ENCODE results near the gene PHF20.
"Not testable (repeated sequence)": the region's sequence is repeated elsewhere in the genome, so short reads cannot be mapped to it uniquely, and the experiment has no call there.

The PHF20 gene

DNA sequence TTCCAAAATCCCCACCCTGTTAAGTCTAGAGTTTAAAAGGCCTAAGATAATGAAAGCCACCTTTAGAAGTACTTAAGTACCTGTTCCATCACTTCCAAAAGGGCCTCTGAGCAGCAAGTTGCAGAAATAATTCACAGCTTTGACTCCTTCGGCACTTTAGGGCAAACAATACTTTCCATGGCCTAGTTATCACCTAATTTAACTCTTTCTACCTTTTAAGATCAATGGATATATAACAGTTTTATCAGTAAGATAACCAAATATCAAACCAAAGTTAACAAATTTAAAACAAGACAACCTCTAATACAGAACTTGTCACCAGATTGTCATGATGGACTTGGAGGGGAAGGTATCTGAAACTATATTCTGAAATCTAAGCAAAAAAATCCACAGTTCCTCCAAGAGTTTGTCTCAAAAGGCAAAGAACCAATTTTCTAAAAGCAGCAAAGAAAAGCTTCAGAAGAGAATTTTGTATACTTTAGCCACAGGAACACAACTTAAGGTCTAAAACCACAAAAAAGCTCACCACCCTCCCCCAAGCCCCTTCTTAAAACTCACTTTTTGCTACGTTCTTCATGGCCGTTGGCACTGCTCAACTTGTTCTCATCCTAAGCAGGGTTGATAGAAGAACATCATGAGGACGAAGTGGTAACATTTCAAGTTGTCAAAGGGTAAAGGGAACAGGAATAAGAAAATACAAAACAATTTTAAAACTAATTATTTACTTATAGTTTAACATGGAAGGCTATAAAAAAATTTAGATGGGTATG is 33.2 kb upstream of the PHF20 start:
- DNase-seq (ENCODE audit: extremely low read depth in 1 of 2, low read depth in 1 of 2), result no peak

DNA sequence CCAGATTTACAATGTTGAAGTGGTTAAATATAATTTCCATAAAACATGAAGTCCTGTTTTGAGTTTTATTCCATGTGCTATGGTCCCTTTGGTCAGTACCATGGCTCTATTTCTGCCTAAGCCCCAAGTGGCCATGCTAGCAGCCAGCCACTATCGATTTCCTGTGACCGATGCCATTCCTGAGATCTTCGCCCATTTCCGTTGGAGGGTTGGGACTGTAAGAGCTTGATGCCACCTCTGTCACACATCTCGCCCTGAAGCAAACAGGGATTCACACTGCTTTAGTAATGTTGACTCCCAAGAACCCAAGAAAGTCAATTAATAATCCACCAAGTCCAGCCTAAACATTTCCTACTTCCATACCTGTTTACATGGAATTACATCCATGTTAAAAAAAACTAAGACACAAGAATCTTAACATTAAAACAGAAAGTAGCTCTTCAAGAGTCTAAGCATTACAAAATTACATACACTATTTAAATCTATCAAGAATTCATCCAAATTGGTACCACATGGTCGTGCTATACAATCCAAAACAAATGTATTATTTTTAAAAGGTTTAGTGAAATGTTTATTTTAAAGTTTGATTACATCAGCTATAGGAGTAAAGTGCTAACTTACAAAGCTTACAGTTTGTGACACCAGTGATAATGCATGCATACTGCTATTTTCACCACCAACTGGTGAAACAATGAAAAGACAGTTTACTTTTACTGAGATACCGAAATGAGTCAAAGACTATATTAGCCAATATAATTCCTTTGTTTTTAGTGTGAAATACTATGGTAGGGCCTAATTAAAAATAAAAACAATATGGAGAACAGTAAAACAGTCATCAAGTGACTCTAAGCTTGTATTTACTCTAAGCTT is 32.3 kb upstream of the PHF20 start:
- no peak for DNase-seq (ENCODE audit: extremely low read depth in 1 of 2, low read depth in 1 of 2)

DNA sequence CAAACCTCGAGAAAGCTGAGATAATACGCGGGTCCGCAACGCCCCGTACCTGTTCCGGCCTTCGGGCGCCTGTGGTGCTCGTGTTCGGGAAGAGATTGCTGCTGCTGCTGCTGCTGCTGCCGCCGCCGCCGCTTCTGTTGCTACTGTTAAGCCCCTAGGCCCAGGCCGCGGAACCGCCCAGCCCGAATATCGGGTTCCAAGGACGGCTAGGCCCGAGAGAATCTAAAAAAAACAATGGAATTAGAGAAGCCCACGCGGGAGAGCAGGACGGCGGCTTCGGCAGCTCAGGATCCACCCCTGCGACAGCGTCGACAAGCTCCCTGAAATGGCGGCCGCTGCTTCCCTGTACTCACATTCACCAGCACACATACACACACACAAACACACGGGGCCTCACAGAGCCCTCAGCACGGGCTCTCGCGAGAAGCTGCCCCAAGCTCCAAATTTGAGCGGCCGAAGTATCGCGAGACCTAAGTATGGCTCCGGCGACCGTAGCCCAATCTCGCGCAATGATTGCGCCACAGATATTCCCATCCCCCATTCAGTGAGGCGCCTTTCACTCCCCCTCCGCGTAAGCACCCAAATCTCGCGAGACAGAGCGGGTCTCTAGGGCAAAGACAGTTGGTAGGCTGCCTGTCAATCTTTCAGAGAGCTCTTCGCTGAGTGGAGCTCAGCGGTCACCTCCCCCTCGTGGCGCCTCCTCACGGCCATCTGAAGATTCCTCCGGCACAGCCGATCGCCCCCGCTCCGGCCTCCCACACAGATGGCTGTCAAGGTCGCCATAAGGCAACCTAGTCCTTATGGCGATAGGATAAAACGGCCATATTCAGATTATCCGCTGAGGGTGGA is 29.7 kb upstream of the PHF20 start, which contains the start of gene RBM39:
TSS of gene RBM39 (minus strand) at position 369 of the 849 bp plus-strand sequence. CDS start 1,386 bp downstream, outside the sequence.
- DNase-seq (ENCODE audit: extremely low read depth in 1 of 2, low read depth in 1 of 2), result peak; percentile 94 to 100

DNA sequence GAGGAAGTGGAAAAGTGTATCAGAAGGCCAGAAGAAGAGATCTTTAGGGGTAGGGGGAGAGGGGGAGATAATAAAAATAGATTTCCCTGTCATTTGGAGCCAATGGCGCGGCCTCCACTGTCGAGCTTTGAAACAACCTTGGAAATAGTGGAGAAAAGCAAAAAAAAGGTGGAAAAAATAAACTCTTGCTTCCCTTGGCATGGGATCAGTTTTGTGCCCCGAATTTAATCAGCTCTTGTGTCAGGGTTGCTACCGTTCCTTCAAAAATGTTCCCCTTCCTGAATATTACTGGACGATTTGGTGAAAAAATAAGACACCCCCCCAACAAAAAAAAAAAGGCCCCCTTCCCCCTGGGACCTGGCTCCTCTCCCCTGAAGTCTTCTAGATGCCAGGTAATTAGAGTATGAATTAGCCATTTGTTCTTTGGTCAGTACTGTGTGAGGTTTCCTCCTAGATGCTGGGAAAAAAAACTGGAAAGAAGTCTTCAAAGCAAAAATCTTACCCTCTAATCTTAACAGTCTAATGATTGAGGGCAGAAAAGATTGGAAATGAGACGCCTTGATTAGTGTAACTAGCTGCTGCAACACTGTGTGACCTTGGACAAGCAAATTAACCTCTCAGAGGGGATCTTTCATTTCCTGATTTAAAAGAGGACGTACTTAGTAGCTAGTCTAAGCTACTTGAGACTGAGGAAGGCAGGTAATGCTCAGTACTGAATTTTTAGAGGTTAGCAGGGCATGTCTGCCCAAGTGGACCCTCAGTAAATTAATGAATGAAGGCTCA is 28.9 kb upstream of the PHF20 start:
- DNase-seq (ENCODE audit: extremely low read depth in 1 of 2, low read depth in 1 of 2), result no peak

DNA sequence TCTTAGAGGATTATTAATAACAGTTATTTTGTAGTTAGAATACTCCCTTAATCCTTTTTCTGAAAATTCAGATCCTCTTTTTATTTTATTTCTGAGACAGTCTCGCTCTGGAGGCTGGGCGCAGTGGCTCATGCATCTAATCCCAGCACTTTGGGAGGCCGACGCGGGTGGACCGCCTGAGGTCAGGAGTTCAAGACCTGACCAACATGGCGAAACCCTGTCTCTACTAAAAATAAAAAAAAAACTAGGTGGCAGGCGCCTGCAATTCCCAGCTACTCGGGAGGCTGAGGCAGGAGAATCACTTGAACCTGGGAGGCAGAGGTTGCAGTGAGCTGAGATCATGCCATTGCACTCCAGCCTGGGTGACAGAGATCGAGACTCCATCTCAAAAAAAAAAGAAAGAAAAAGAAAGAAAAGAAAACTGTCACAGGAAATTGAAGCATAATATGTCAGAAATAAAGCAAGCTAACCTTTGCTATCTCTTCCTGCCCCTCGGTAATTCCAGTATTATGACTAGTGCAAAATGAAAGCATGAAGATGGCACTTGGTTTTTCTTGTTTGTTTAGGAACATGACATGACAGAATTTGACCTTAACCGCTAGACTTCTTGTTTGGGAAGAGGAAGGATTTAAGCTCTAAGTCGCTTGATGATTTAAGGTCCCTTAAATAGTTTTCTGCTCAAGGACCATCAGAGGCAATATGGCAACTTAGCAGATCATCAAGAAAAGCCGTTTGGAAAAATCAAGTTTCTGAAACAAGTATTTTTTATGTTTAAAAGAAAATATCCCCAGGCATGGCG is 27.9 kb upstream of the PHF20 start:
- DNase-seq (ENCODE audit: extremely low read depth in 1 of 2, low read depth in 1 of 2), result no peak

DNA sequence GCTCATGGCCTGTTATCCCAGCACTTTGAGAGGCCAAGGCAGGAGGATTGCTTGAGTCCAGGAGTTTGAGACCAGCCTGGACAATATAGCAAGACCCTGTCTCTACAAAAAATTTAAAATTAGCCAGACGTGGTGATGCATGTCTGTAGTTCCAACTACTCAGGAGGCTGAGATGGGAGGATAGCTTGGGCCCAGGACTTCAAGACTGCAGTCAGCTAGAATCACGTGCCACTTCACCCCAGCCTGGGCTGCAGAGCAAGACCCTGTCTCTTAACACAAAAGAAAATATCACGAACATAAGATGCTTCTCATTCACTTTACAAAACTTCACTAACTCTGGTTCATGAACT is 27.3 kb upstream of the PHF20 start:
- DNase-seq (ENCODE audit: extremely low read depth in 1 of 2, low read depth in 1 of 2), result not testable (repeated sequence)

DNA sequence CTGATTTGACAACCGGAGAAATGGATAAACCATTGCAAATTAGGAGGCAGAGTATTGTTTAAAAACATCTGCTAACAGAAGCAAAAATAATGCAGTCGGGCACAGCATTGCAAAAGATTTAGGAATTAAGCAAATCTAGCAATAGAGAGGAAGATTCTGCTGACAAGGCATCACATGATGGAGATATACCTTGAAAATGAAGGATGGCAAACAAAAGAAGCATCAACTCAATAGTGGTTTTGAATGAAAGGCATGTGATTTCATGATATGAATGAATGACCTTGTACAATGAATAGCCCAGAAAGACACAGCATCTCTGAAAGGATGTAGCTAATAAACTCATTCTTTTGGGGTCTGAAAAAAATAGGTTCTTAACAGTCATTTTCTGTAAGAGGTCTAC is 21.2 kb upstream of the PHF20 start:
- DNase-seq (ENCODE audit: extremely low read depth in 1 of 2, low read depth in 1 of 2), result no peak

DNA sequence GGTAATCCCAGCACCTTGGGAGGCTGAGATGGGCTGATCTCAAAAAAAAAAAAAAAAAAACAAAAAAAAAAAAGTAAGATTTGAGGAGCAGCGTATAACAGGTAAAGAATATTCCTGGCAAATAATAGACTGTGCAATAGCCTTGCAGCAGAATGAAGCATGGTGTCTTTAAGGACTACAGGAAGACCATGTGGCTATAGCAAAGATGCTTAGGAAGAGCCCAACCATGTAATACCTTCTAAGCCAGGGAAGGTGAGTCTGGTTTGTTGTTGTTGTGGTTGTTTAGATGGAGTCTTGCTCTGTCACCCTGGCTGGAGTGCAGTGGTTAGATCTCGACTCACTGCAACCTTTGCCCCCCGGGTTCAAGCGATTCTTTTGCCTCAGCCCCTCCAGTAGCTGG is 15.4 kb upstream of the PHF20 start:
- no peak for DNase-seq (ENCODE audit: extremely low read depth in 1 of 2, low read depth in 1 of 2)

DNA sequence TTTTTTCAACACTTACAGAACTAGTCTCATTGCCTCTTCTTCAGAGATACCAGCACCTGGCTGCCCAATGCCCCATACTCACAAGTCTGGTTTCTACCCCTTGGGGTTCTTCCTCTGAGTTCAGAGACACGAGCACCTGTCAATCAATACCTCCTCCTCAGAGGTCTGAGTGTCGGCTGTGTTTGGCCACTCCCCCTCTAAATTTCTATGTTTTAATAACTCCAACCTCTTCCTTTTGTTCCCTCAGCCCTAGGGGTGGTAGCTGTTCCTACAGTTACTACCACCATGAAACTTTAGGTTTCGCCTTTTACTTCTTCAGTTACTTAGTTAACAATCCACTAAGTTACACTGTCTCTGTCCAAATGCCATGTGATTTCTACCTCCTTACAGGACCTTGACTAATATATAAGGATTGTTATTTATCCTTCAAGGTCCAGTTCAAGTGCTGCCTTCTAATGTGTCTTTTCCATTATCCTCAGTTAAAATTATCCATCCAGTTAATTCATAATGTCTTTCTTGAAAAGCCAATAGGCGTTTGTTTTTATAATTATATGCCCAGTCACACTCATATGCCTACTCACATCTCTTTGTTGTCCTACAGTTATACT is 14.6 kb upstream of the PHF20 start:
- no peak for DNase-seq (ENCODE audit: extremely low read depth in 1 of 2, low read depth in 1 of 2)

DNA sequence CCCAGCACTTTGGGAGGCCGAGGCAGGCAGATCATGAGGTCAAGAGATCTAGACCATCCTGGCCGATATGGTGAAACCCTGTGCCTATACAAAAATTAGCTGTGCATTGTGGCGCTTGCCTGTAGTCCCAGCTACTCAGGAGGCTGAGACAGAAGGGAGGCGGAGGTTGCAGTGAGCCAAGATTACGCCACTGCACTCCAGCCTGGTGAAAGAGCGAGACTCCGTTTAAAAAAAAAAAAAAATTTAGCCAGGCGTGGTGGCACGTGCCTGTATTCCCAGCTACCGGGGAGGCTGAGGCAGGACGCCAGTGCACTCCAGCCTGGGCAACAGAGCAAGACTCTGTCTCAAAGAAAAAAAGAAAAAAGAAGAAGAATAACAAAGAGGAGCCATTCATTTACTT is 10.3 kb upstream of the PHF20 start:
- not testable (repeated sequence) for DNase-seq (ENCODE audit: extremely low read depth in 1 of 2, low read depth in 1 of 2)

DNA sequence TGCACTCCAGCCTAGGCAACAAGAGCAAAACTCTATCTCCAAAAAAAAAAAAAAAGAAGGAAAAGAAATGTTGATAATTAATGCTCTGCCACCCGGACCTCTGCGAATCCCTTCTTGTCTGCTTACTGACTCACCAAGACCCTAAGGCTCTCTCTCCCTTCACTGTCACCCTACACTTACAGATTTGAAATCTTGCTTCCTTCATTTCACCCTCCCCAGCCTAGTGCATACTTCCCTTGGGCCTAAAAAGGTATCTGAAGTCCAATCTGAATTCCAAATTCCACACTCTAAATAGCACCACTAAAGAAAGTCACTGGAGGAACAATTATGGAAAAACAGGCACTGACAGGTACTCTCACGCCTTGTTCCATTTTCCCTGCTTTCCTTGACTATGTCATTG is 9.4 kb upstream of the PHF20 start:
- no peak for DNase-seq (ENCODE audit: extremely low read depth in 1 of 2, low read depth in 1 of 2)

DNA sequence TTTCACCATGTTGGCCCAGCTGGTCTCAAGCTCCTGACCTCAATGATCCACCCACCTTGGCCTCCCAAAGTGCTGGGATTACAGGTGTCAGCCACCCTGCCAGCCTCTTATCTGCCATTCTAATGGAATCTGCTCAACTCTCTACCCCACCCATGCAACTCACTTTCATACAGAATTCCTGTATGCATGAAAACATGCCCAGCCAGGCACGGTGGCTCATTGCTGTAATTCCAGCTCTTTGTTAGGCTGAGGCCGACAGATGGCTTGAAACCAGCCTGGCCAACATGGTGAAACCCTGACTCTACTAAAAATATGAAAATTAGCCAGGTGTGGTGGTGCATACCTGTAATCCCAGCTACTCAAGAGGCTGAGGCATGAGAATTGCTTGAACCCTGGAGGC is 6.9 kb upstream of the PHF20 start:
- DNase-seq (ENCODE audit: extremely low read depth in 1 of 2, low read depth in 1 of 2), result not testable (repeated sequence)

DNA sequence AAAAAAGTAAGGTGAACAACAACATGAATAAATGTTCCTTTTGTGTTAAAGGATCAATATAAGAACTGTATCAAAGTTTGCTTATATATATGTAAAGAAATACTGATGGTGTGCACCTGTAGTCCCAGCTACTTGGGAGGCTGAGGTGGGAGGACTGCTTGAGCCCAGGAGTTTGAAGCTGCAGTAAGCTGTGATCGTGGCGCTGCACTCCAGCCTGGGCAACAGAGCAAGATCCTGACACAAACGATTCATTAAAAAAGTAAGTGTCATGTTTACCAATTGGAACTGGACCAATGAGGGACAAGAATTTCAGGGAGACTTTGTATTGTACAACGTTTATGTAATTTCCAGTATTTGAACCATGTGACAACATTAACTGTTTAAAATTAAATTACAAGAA is 5.0 kb upstream of the PHF20 start:
- no peak for DNase-seq (ENCODE audit: extremely low read depth in 1 of 2, low read depth in 1 of 2)

DNA sequence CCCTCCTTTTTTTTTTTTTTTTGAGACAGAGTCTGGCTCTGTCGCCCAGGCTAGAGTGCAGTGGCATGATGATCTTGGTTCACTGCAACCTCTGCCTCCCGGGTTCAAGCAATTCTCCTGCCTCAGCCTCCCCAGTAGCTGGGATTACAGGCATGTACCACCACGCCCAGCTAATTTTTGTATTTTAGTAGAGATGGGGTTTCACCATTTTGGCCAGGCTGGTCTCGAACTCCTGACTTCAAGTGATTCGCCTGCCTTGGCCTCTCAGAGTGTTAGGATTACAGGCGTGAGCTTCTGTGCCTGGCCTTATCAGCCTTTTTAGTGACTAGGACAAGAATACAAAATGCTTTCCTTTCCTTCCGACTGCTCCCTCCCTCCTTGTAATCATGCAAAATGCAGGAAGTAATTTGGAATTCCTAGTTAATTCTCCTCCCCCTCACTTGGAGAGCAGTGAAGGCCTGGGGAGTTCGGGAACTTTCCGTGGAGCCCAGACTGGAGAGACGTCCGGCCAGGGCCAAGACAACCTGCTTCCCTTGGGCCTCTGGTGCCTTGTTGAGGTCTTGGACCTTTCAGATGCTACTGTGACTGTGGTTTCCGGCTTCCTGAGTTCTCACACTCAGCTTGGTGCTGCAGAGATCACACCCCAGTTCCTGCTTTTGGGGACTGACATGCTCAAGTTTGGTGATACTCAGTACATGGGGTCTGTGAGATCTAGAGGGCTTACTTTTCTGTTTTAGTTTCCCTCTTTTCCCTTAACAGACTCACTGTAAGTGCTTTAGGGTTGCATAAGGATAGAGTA is 3.9 kb upstream of the PHF20 start:
- DNase-seq (ENCODE audit: extremely low read depth in 1 of 2, low read depth in 1 of 2), result peak; percentile 29 to 49

DNA sequence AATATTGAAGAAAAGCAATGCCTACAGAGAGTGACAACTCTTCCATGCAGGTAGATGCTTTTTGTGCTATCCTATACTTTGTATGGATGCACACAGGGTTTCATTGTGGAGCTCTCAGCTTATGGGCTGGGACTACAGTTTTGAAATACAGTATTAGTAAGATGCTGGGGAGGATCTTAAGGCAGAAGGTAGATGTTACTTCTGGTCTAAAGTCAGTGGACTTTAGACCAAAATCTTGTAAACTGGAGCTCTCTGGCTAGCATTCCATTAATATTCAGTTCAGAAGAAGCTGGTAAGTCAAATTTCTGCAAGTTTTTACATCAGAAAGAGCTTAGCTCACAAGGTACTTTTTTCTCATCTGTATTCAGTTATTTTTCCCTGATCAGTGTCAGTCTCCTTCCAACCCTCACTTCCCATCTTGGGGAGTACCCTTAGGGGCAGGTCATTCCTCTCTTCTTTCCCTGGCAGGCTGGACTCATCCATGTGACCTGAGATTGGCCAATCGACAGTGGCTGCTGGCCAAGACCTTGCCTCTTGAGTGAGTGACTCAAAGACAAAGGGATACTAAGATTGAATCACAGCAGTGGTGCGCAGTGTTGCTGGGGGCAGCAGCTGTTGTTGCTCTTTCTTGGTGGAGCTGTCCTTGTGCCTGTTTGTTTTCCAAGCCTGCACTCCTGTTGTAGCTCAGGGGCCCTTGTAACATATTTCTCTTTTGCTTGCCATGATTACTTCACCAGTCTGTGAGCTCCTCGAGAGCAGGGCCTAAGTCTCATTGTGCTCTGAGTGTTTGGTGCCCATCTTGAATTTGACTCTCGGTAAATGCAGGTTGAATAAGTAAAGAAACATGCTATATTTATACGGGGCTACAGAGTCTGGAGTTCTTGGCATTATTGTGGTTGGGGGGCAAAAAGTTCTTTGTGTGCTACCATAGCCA is 2.8 kb upstream of the PHF20 start:
- DNase-seq (ENCODE audit: extremely low read depth in 1 of 2, low read depth in 1 of 2), result peak in 1 of 2 donors; percentile 61

DNA sequence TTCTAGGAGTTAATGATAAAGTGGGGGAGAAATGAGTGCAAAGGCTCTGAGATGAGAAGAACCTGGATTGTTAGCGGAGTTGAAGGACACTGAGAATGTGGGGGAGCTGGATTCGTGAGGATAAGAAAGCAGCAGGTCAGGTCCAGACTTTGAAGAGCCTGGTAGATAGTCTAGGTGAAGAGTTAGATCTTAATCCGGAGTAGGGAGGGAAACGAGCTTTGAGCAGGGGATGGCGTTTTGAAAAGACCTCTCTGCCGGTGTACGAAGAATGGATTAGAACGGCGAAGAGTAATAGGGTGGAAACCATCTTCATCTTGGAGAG is 487 bp upstream of the PHF20 start:
- DNase-seq (ENCODE audit: extremely low read depth in 1 of 2, low read depth in 1 of 2), result no peak

DNA sequence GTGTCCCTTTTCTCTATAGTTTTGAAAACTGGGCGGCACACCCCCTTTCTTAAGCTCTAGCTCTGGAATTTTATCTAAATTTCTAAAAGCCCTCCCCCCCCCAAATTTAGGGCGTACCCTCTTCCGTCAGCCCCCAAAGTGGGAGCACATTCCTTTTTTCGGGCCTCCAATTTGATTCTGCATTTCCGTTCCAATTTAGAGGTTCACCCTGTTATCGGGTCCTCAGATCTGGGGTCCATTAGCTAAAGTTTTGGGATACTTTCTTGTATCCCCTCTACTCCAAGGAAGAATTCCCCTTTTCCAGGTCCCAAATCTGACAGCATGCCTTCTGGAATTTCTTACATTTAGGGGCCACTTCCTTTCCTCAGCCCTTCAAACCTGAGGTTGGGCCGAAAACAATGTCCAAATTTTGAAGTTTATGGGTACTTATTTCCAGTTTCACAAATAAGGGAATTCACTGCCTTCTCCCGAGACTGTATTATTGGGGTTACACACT is 796 bp downstream of the PHF20 start:
- DNase-seq (ENCODE audit: extremely low read depth in 1 of 2, low read depth in 1 of 2), result no peak
